ENCODE results near the gene ERN1. TPM values are rescaled to one million over a fixed set of nuclear protein-coding genes. Genes with fewer than 3 reads are reported as not detected.

ERN1 gene
- total RNA-seq, 1 experiment from 2014 or later: 13.5 TPM

DNA sequence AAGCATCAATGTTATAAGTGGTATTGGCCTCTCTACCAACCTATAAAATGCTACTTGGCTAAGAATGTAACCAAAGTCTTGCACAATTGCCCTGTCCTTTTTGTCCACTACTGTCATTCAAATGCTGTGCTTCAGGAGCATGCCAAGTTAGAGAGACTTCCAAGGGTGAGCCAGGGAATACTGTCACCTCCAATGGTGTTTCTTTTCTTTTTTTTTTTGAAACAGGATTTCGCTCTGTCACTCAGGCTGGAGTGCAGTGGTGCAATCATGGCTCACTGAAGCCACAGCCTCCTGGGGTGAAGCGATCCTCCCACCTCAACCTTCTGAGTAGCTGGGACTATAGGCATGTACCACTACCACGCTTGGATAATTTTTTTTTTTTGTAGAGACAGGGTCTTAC, 43.7 kb upstream of the ERN1 start:
- ATAC-seq (no peak), DNase-seq (no peak)
- Histone ChIP-seq H3K4me3 (ENCODE audit: low read length) (no peak overlapping the region), H3K4me1 (ENCODE audit: insufficient read depth, low read length) (peaks cover 9% of the 10 kb centered on the region), H3K27ac (ENCODE audit: low read length) (no peak overlapping the region), H3K4me2 (ENCODE audit: low read length) (no peak overlapping the region), H3K36me3 (ENCODE audit: low read depth, low read length) (peaks cover 17% of the 10 kb centered on the region; the same call in 1 of the 2 replicates), H3F3A (ENCODE audit: low read length, unreplicated experiment) (no peaks in the 10 kb centered on the region), H4K20me1 (ENCODE audit: low read length) (no peaks in the 10 kb centered on the region), H3K79me2 (ENCODE audit: low read length) (no peaks in the 10 kb centered on the region), H3K9me2 (replicated peaks; ENCODE audit: low read length) (no peaks in the 10 kb centered on the region), H3K27me3 (ENCODE audit: low read length) (no peaks in the 10 kb centered on the region), H3K9me3 (ENCODE audit: low read length) (no peaks in the 10 kb centered on the region), H2AFZ (ENCODE audit: low read length) (no peak overlapping the region), H3K9ac (ENCODE audit: low read length) (no peak overlapping the region)
- CTCF ChIA-PET: no interaction called here
- TF ChIP-seq EZH2phosphoT487 (IDR thresholded peaks at IDR 0.05; ENCODE audit: borderline replicate concordance, low read length) (no peak), EZH2 (IDR thresholded peaks at IDR 0.05; ENCODE audit: low read length, unreplicated experiment) (no peak)
- TF ChIP-seq, protein P1, sequence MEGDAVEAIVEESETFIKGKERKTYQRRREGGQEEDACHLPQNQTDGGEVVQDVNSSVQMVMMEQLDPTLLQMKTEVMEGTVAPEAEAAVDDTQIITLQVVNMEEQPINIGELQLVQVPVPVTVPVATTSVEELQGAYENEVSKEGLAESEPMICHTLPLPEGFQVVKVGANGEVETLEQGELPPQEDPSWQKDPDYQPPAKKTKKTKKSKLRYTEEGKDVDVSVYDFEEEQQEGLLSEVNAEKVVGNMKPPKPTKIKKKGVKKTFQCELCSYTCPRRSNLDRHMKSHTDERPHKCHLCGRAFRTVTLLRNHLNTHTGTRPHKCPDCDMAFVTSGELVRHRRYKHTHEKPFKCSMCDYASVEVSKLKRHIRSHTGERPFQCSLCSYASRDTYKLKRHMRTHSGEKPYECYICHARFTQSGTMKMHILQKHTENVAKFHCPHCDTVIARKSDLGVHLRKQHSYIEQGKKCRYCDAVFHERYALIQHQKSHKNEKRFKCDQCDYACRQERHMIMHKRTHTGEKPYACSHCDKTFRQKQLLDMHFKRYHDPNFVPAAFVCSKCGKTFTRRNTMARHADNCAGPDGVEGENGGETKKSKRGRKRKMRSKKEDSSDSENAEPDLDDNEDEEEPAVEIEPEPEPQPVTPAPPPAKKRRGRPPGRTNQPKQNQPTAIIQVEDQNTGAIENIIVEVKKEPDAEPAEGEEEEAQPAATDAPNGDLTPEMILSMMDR (conservative IDR thresholded peaks at IDR 0.05; ENCODE audit: low read depth, low read length): no peak
- POLR2A ChIA-PET (ENCODE audit: unreplicated experiment): no interaction called here
- intact Hi-C loops (cut with micrococcal nuclease): no loop called here
- BruUV-seq (replicated peaks): no TSS peak

DNA sequence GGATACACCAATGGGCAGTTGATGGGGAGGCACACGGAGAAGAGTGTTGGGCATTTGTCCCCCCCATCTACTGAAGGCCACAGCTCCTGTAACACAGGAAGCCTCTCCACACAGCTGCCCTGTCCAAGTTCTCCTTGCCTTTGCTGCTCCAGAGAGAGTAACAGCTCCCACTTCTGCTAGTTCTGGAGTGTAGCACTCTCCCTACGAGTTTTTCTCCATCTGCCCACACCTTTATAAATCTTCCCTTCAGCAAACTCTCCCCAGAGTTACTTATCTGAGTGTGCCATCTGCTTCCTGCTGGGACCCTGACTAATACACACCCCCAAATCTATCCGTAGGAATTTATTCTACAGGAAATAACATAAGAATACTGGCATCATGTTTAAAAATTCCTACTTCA, 42.6 kb upstream of the ERN1 start:
- no peak for ATAC-seq
- Histone ChIP-seq H3K79me2 (ENCODE audit: low read length) (no peaks in the 10 kb centered on the region), H3F3A (ENCODE audit: low read length, unreplicated experiment) (no peaks in the 10 kb centered on the region), H3K9ac (ENCODE audit: low read length) (no peak overlapping the region), H3K9me3 (ENCODE audit: low read length) (no peaks in the 10 kb centered on the region), H3K27me3 (ENCODE audit: low read length) (no peaks in the 10 kb centered on the region), H4K20me1 (ENCODE audit: low read length) (no peaks in the 10 kb centered on the region), H2AFZ (ENCODE audit: low read length) (no peak overlapping the region), H3K4me1 (ENCODE audit: insufficient read depth, low read length) (peaks cover 9% of the 10 kb centered on the region), H3K4me3 (ENCODE audit: low read length) (no peak overlapping the region), H3K36me3 (ENCODE audit: low read depth, low read length) (peaks cover 17% of the 10 kb centered on the region; the same call in 1 of the 2 replicates), H3K4me2 (ENCODE audit: low read length) (no peak overlapping the region), H3K9me2 (replicated peaks; ENCODE audit: low read length) (no peaks in the 10 kb centered on the region), H3K27ac (ENCODE audit: low read length) (no peak overlapping the region)
- intact Hi-C loops (cut with micrococcal nuclease): no loop called here
- ChIA-PET CTCF (no interaction called here), POLR2A (ENCODE audit: unreplicated experiment) (no interaction called here)
- TF ChIP-seq, protein P1 (conservative IDR thresholded peaks at IDR 0.05; ENCODE audit: low read depth, low read length): no peak
- TF ChIP-seq EZH2 (IDR thresholded peaks at IDR 0.05; ENCODE audit: low read length, unreplicated experiment) (no peak), EZH2phosphoT487 (IDR thresholded peaks at IDR 0.05; ENCODE audit: borderline replicate concordance, low read length) (no peak)
- no TSS peak for BruUV-seq (replicated peaks)
- no peak for DNase-seq

GRCh38 chr17:64171041-64171440, 41.1 kb upstream of the ERN1 start:
- no peaks in the 10 kb centered on the region for H3F3A ChIP-seq (ENCODE audit: low read length, unreplicated experiment)
- peaks cover 14% of the 10 kb centered on the region; the same call in 1 of the 2 replicates for H3K36me3 ChIP-seq (ENCODE audit: low read depth, low read length)
- H3K9me2 ChIP-seq (replicated peaks; ENCODE audit: low read length): no peaks in the 10 kb centered on the region
- ChIA-PET POLR2A (ENCODE audit: unreplicated experiment) (interaction anchor here (0.7 kb wide), 1 partner anchor 17 kb away, joined by 5 read pairs; no protein-coding TSS in a partner anchor), CTCF (interaction anchor here (0.5 kb wide), 1 partner anchor 111 kb away, joined by 4 read pairs; no protein-coding TSS in a partner anchor)
- H3K4me2 ChIP-seq (ENCODE audit: low read length): no peak overlapping the region
- BruUV-seq (replicated peaks): no TSS peak
- TF ChIP-seq EZH2phosphoT487 (IDR thresholded peaks at IDR 0.05; ENCODE audit: borderline replicate concordance, low read length) (no peak), EZH2 (IDR thresholded peaks at IDR 0.05; ENCODE audit: low read length, unreplicated experiment) (no peak)
- no peaks in the 10 kb centered on the region for H3K27me3 ChIP-seq (ENCODE audit: low read length)
- H4K20me1 ChIP-seq (ENCODE audit: low read length): no peaks in the 10 kb centered on the region
- no peaks in the 10 kb centered on the region for H3K9me3 ChIP-seq (ENCODE audit: low read length)
- no peaks in the 10 kb centered on the region for H3K79me2 ChIP-seq (ENCODE audit: low read length)
- H3K27ac ChIP-seq (ENCODE audit: low read length): peak overlapping the region; percentile 37
- no peak overlapping the region for H3K9ac ChIP-seq (ENCODE audit: low read length)
- intact Hi-C loops (cut with micrococcal nuclease): no loop called here
- no peak overlapping the region for H2AFZ ChIP-seq (ENCODE audit: low read length)
- ATAC-seq (peak; percentile 83), DNase-seq (peak; percentile 81)
- H3K4me3 ChIP-seq (ENCODE audit: low read length): no peak overlapping the region
- peaks cover 9% of the 10 kb centered on the region for H3K4me1 ChIP-seq (ENCODE audit: insufficient read depth, low read length)

Measured in PC-3 (cell line).